HEK293 (cell line): ENCODE measurements around the gene FADS3.

ENCODE experiments used
- KLF16 ChIP-seq: fragments of 450-650 bp; formaldehyde crosslinking; IDR thresholded peaks from 2 replicates; pipeline ENCODE4 v1.5.1; 2017; ENCODE audit warnings: missing biosample characterization, missing genetic modification characterization
- REST ChIP-seq: fragments of 450-650 bp; formaldehyde crosslinking; IDR thresholded peaks from 2 replicates; pipeline ENCODE4 v1.5.1; 2016; ENCODE audit warnings: missing biosample characterization, missing genetic modification characterization
- SP2 ChIP-seq: fragments of 450-650 bp; formaldehyde crosslinking; IDR thresholded peaks from 2 replicates; pipeline ENCODE4 v1.5.1; 2016; ENCODE audit warnings: missing biosample characterization, missing genetic modification characterization
- TCF7L2 ChIP-seq: IDR thresholded peaks from 2 replicates; pipeline ENCODE4 v1.6.1; 2011; ENCODE audit warnings: low read depth, mild to moderate bottlenecking, inconsistent platforms, low read length, moderate library complexity, borderline replicate concordance
- ZNF184 ChIP-seq: fragments of 450-650 bp; IDR thresholded peaks from 2 replicates; pipeline ENCODE4 v1.5.1; 2018; ENCODE audit warnings: missing biosample characterization, mild to moderate bottlenecking, missing genetic modification characterization
- ZNF223 ChIP-seq: fragments of 450-650 bp; formaldehyde crosslinking; IDR thresholded peaks from 2 replicates; pipeline ENCODE4 v1.5.1; 2016; ENCODE audit warnings: missing biosample characterization, missing genetic modification characterization
- ZNF239 ChIP-seq: fragments of 450-650 bp; formaldehyde crosslinking; IDR thresholded peaks from 2 replicates; pipeline ENCODE4 v1.5.1; 2016; ENCODE audit warnings: missing biosample characterization, missing genetic modification characterization
- ZNF785 ChIP-seq: fragments of 450-650 bp; formaldehyde crosslinking; IDR thresholded peaks from 2 replicates; pipeline ENCODE4 v1.5.1; 2016; ENCODE audit warnings: missing biosample characterization, missing genetic modification characterization
- TF ChIP-seq, protein P1 (sequence below): fragments of 450-650 bp; formaldehyde crosslinking; IDR thresholded peaks from 2 replicates; pipeline ENCODE4 v1.5.1; 2016; ENCODE audit warnings: missing biosample characterization, missing genetic modification characterization
- TF ChIP-seq, protein P2 (sequence below): fragments of 450-650 bp; formaldehyde crosslinking; IDR thresholded peaks from 2 replicates; pipeline ENCODE4 v1.5.1; 2016; ENCODE audit warnings: missing biosample characterization, missing genetic modification characterization
- TF ChIP-seq, protein P3 (sequence below): fragments of 450-650 bp; IDR thresholded peaks from 2 replicates; pipeline ENCODE4 v1.5.1; 2018; ENCODE audit warnings: missing biosample characterization, missing genetic modification characterization

GRCh38 chr11:61870541-61871031 lies 20.8 kb downstream of the FADS3 start:
- TF ChIP-seq ZNF223 (tag by site-specific recombination): no peak
- no peak for TF ChIP-seq REST (tag by site-specific recombination)
- no peak for TF ChIP-seq KLF16 (tag by site-specific recombination)
- TF ChIP-seq, protein P1, sequence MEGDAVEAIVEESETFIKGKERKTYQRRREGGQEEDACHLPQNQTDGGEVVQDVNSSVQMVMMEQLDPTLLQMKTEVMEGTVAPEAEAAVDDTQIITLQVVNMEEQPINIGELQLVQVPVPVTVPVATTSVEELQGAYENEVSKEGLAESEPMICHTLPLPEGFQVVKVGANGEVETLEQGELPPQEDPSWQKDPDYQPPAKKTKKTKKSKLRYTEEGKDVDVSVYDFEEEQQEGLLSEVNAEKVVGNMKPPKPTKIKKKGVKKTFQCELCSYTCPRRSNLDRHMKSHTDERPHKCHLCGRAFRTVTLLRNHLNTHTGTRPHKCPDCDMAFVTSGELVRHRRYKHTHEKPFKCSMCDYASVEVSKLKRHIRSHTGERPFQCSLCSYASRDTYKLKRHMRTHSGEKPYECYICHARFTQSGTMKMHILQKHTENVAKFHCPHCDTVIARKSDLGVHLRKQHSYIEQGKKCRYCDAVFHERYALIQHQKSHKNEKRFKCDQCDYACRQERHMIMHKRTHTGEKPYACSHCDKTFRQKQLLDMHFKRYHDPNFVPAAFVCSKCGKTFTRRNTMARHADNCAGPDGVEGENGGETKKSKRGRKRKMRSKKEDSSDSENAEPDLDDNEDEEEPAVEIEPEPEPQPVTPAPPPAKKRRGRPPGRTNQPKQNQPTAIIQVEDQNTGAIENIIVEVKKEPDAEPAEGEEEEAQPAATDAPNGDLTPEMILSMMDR (tag by site-specific recombination): no peak
- TF ChIP-seq, protein P2, sequence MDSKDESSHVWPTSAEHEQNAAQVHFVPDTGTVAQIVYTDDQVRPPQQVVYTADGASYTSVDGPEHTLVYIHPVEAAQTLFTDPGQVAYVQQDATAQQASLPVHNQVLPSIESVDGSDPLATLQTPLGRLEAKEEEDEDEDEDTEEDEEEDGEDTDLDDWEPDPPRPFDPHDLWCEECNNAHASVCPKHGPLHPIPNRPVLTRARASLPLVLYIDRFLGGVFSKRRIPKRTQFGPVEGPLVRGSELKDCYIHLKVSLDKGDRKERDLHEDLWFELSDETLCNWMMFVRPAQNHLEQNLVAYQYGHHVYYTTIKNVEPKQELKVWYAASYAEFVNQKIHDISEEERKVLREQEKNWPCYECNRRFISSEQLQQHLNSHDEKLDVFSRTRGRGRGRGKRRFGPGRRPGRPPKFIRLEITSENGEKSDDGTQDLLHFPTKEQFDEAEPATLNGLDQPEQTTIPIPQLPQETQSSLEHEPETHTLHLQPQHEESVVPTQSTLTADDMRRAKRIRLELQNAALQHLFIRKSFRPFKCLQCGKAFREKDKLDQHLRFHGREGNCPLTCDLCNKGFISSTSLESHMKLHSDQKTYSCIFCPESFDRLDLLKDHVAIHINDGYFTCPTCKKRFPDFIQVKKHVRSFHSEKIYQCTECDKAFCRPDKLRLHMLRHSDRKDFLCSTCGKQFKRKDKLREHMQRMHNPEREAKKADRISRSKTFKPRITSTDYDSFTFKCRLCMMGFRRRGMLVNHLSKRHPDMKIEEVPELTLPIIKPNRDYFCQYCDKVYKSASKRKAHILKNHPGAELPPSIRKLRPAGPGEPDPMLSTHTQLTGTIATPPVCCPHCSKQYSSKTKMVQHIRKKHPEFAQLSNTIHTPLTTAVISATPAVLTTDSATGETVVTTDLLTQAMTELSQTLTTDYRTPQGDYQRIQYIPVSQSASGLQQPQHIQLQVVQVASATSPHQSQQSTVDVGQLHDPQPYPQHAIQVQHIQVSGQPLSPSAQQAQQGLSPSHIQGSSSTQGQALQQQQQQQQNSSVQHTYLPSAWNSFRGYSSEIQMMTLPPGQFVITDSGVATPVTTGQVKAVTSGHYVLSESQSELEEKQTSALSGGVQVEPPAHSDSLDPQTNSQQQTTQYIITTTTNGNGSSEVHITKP (tag by site-specific recombination): no peak
- TF ChIP-seq SP2: no peak
- no peak for TF ChIP-seq ZNF184 (tag by site-specific recombination)
- TF ChIP-seq, protein P3, sequence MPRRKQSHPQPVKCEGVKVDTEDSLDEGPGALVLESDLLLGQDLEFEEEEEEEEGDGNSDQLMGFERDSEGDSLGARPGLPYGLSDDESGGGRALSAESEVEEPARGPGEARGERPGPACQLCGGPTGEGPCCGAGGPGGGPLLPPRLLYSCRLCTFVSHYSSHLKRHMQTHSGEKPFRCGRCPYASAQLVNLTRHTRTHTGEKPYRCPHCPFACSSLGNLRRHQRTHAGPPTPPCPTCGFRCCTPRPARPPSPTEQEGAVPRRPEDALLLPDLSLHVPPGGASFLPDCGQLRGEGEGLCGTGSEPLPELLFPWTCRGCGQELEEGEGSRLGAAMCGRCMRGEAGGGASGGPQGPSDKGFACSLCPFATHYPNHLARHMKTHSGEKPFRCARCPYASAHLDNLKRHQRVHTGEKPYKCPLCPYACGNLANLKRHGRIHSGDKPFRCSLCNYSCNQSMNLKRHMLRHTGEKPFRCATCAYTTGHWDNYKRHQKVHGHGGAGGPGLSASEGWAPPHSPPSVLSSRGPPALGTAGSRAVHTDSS (tag by site-specific recombination): no peak
- TF ChIP-seq TCF7L2: no peak
- TF ChIP-seq ZNF239 (tag by site-specific recombination): no peak
- no peak for TF ChIP-seq ZNF785 (tag by site-specific recombination)
